GM12878 (cell line): ENCODE data around the gene USB1. TPM values are rescaled to one million over a fixed set of nuclear protein-coding genes. Genes with fewer than 3 reads are reported as not detected.
"Not testable (repeated sequence)": the region's sequence is repeated elsewhere in the genome, so short reads cannot be mapped to it uniquely, and the experiment has no call there.

Source experiments
- ATAC-seq: fragments of 200-7000 bp; cut with Tn5 transposase; 3 replicates; pipeline ENCODE4 v1.9.1; 2020; ENCODE audit warnings: mild to moderate bottlenecking, moderate library complexity
- BruUV-seq: library from RNA; stranded (reverse); fragments of 400-500 nt; replicated peaks from 2 replicates; lab custom pipeline; 2021; lab: Mats Ljungman, UMichigan
- CTCF ChIA-PET: fragments of 300-600 bp; sonication (Branson Sonifier 250); formaldehyde crosslinking; extraction: SDS; loops from one replicate; lab custom pipeline; 2021; ENCODE audit warnings: inconsistent platforms; lab: Yijun Ruan, JAX
- POLR2A ChIA-PET: fragments of 350-600 bp; formaldehyde crosslinking; extraction: SDS; loops from one replicate; lab custom pipeline; 2021; ENCODE audit warnings: inconsistent platforms; lab: Charles Lee
- RAD21 ChIA-PET: fragments of 300-600 bp; sonication (Branson Sonifier 250); formaldehyde crosslinking; loops from one replicate; lab custom pipeline; 2023; ENCODE audit warnings: antibody characterized with exemption; ENCODE audit not compliant: unreplicated experiment; lab: Charles Lee
- SMC1A ChIA-PET: fragments of 300-600 bp; sonication (Branson Sonifier 250); formaldehyde crosslinking; loops from one replicate; lab custom pipeline; 2023; ENCODE audit not compliant: unreplicated experiment, uncharacterized antibody; lab: Charles Lee
- DNase-seq: peaks from one replicate; pipeline ENCODE4 v3.0.0-alpha.2; 2011; ENCODE audit warnings: low read depth, low spot score
- FAIRE-seq: peaks from 3 replicates; lab custom pipeline; 2011; peaks lifted over from hg19 to GRCh38; lab: Jason Lieb, UNC
- H2AFZ ChIP-seq: 2 replicates; pipeline ENCODE4 v1.6.0; 2011; ENCODE audit warnings: low read depth, low read length, control low read depth; ENCODE audit not compliant: control insufficient read depth
- H3K27ac ChIP-seq: 2 replicates; pipeline ENCODE4 v1.5.1; 2011; ENCODE audit warnings: control low read depth; ENCODE audit not compliant: control insufficient read depth, insufficient read depth
- H3K27me3 ChIP-seq, 2 experiments: replicated peaks in 1 of 2; 2 replicates each; pipeline versions ENCODE4 v1.6.0 to v1.6.1; 2011; ENCODE audit warnings: low read length in 1 of 2; ENCODE audit not compliant: control insufficient read depth in 2 of 2, insufficient read depth in 2 of 2
- H3K36me3 ChIP-seq, 2 experiments: 2 replicates each; pipeline ENCODE4 v1.5.1; 2011; ENCODE audit warnings: low read length in 1 of 2; ENCODE audit not compliant: control insufficient read depth in 2 of 2, insufficient read depth in 2 of 2
- H3K4me1 ChIP-seq: 2 replicates; pipeline ENCODE4 v1.6.1; 2011; ENCODE audit warnings: mild to moderate bottlenecking, low read length, moderate library complexity, mixed read lengths; ENCODE audit not compliant: control insufficient read depth, insufficient read depth
- H3K4me2 ChIP-seq: 2 replicates; pipeline ENCODE4 v1.6.0; 2011; ENCODE audit warnings: control low read depth; ENCODE audit not compliant: control insufficient read depth, insufficient read depth
- H3K4me3 ChIP-seq: fragments of 200-600 bp; sonication (generic); 2 replicates; pipeline ENCODE4 v1.5.1; 2016
- H3K79me2 ChIP-seq: 2 replicates; pipeline ENCODE4 v1.6.0; 2011; ENCODE audit warnings: low read length; ENCODE audit not compliant: control insufficient read depth, insufficient read depth
- H3K9ac ChIP-seq: 2 replicates; pipeline ENCODE4 v1.8.0; 2011; ENCODE audit warnings: low read length, control low read depth, mixed read lengths; ENCODE audit not compliant: control insufficient read depth, insufficient read depth
- H3K9me3 ChIP-seq: replicated peaks from 3 replicates; pipeline ENCODE4 v1.5.1; 2011; ENCODE audit warnings: mild to moderate bottlenecking, low read length; ENCODE audit not compliant: control insufficient read depth, insufficient read depth
- H4K20me1 ChIP-seq: 2 replicates; pipeline ENCODE4 v1.6.0; 2011; ENCODE audit not compliant: control insufficient read depth, insufficient read depth
- RAD21 ChIP-seq: IDR thresholded peaks from 2 replicates; pipeline ENCODE4 v1.6.1; 2011; ENCODE audit warnings: mild to moderate bottlenecking, low read depth, low read length, moderate library complexity; ENCODE audit not compliant: insufficient read depth
- SREBF1 ChIP-seq: IDR thresholded peaks from 2 replicates; pipeline ENCODE4 v1.6.1; 2012; ENCODE audit warnings: mild to moderate bottlenecking, low read length
- WGBS: methylation state at CpG from one replicate; pipeline ENCODE4 v1.1.6; 2016; ENCODE audit warnings: low lambda C conversion rate; ENCODE audit not compliant: insufficient replicate concordance, insufficient coverage; ENCODE audit errors: missing lambda C conversion rate; 5-methylcytosine and 5-hydroxymethylcytosine counted together
- in situ Hi-C: fragments of 300-500 bp; cut with MboI; formaldehyde crosslinking; loops from 9 replicates; pipeline ENCODE4 v1.14.3; 2018; ENCODE audit warnings: mixed read lengths
- intact Hi-C: fragments of 100-400 bp; cut with micrococcal nuclease; formaldehyde crosslinking; loops from one replicate; pipeline ENCODE4 v1.14.2; 2022; ENCODE audit not compliant: unreplicated experiment
- polyA plus RNA-seq, 11 experiments: library from polyadenylated mRNA; depleted of rRNA in 4 of 11; unstranded in 6 of 11; stranded (reverse) in 5 of 11; fragments of >200 nt; fragmentation: Nextera tagmentation in 4 of 11; fragmentation: Illumina TruSeq in 1 of 11; extraction: Ambion mirVana in 4 of 11; extraction: Trizol in 1 of 11; gene quantifications; 1 replicate in 1 of 11; 2 replicates in 10 of 11; pipeline versions ENCODE4 v1.2.1 to v1.2.3, GENCODE V29; 2011 to 2016; ENCODE audit warnings: inconsistent platforms in 2 of 11, missing spikeins in 2 of 11, low read depth in 1 of 11
- total RNA-seq, 4 experiments: library from RNA; depleted of rRNA in 3 of 4; stranded (reverse); fragments of >200 nt in 3 of 4; fragmentation: Illumina TruSeq in 1 of 4; extraction: Trizol in 1 of 4; gene quantifications; 2 replicates each; pipeline versions ENCODE4 v1.2.1 to v1.2.3, GENCODE V29; 2013 to 2021

The USB1 gene
- total and polyA plus RNA-seq, 10 of the 15 experiments (the other 5 are each of a cell fraction or from before 2014, with no cell fraction given): 7.9 to 72.2 (median 41.6) TPM

GRCh38 chr16:57977418-57978069 lies 23.7 kb upstream of the USB1 start:
- no peak overlapping the region for H2AFZ ChIP-seq
- H3K9me3 ChIP-seq: no peaks in the 10 kb centered on the region
- no peak for FAIRE-seq
- intact Hi-C loops: no loop called here
- 56% methylated on average over 12 of the region's 12 CpGs for WGBS
- no peaks in the 10 kb centered on the region for H3K36me3 ChIP-seq
- no peak overlapping the region for H3K27ac ChIP-seq
- POLR2A ChIA-PET: no interaction called here
- 0 out of 2 replicates have a peak, but pooled peaks have one; percentile 6 for TF ChIP-seq RAD21
- no peak for TF ChIP-seq SREBF1
- in situ Hi-C loops: no loop called here
- RAD21 ChIA-PET: no interaction called here
- no peak for DNase-seq
- H3K9ac ChIP-seq: no peak overlapping the region
- SMC1A ChIA-PET: no interaction called here
- H3K4me1 ChIP-seq: no peaks in the 10 kb centered on the region
- H3K4me3 ChIP-seq: no peak overlapping the region
- no peak for ATAC-seq
- no peaks in the 10 kb centered on the region for H3K79me2 ChIP-seq
- no TSS peak for BruUV-seq
- H3K4me2 ChIP-seq: no peak overlapping the region
- no peaks in the 10 kb centered on the region for H4K20me1 ChIP-seq
- H3K27me3 ChIP-seq: no peaks in the 10 kb centered on the region; a peak in 1 of 4 replicates
- CTCF ChIA-PET: interaction anchor here (0.6 kb wide), 1 partner anchor 78 kb away, joined by 3 read pairs; no protein-coding TSS in a partner anchor

GRCh38 chr16:57978070-57978465 lies 23.1 kb upstream of the USB1 start:
- ATAC-seq, H3K4me3 ChIP-seq, H3K9me3 ChIP-seq, RAD21 ChIA-PET, DNase-seq, H3K79me2 ChIP-seq, BruUV-seq, H3K4me1 ChIP-seq, H3K27me3 ChIP-seq, POLR2A ChIA-PET, in situ Hi-C loops, H4K20me1 ChIP-seq, intact Hi-C loops, H3K4me2 ChIP-seq, FAIRE-seq, H3K36me3 ChIP-seq, H3K27ac ChIP-seq, H2AFZ ChIP-seq, SMC1A ChIA-PET, H3K9ac ChIP-seq: not testable (repeated sequence)
- 51% methylated on average over 2 of the region's 2 CpGs for WGBS
- CTCF ChIA-PET: interaction anchor here (0.6 kb wide), 1 partner anchor 78 kb away, joined by 3 read pairs; no protein-coding TSS in a partner anchor
